ENCODE results near the gene IL1A. TPM values are rescaled to one million over a fixed set of nuclear protein-coding genes. Genes with fewer than 3 reads are reported as not detected.

IL1A gene
- total and polyA plus RNA-seq, 9 of the 15 experiments (the other 6 are each of a cell fraction or from before 2014, with no cell fraction given), result 0.03 to 0.27 (median 0.14) TPM; not detected in 2

- TF ChIP-seq TEAD4 (IDR thresholded peaks at IDR 0.05; ENCODE audit: low read length) (peak; percentile 55; the same call in 1 of the 2 replicates), TEAD4 (CRISPR knock-in tag; IDR thresholded peaks at IDR 0.05; ENCODE audit: borderline replicate concordance) (no peak), KDM1A (IDR thresholded peaks at IDR 0.05) (peak; percentile 56 to 62), NFE2 (IDR thresholded peaks at IDR 0.05; ENCODE audit: low read depth) (no peak), TAL1 (IDR thresholded peaks at IDR 0.05) (peak; percentile 36), ZC3H4 (CRISPR knock-in tag; IDR thresholded peaks at IDR 0.05; ENCODE audit: borderline replicate concordance) (no peak), ZNF780A (CRISPR knock-in tag; IDR thresholded peaks at IDR 0.05) (no peak), POLR2AphosphoS5 (IDR thresholded peaks at IDR 0.05; ENCODE audit: control insufficient read depth, insufficient read depth, low read depth, low read length) (no peak), CCAR2 (IDR thresholded peaks at IDR 0.05; ENCODE audit: low read depth, low read length) (no peak), THAP12 (CRISPR knock-in tag; IDR thresholded peaks at IDR 0.05) (no peak), ZC3H8 (IDR thresholded peaks at IDR 0.05) (no peak), ZNF134 (CRISPR knock-in tag; conservative IDR thresholded peaks at IDR 0.05) (no peak), ZNF41 (CRISPR knock-in tag; conservative IDR thresholded peaks at IDR 0.05) (no peak), ATF3 (IDR thresholded peaks at IDR 0.05) (peak; percentile 51; the same call in 1 of the 2 replicates), ATF3 (CRISPR knock-in tag; conservative IDR thresholded peaks at IDR 0.05) (no peak), SREBF1 (IDR thresholded peaks at IDR 0.05; ENCODE audit: borderline replicate concordance, low read depth, low read length) (no peak), ZNF347 (CRISPR knock-in tag; IDR thresholded peaks at IDR 0.05; ENCODE audit: low read depth) (no peak), SRSF9 (IDR thresholded peaks at IDR 0.05; ENCODE audit: borderline replicate concordance, low read depth, low read length) (no peak), ZNF707 (CRISPR knock-in tag; conservative IDR thresholded peaks at IDR 0.05) (no peak), TFAM (CRISPR knock-in tag; conservative IDR thresholded peaks at IDR 0.05) (no peak), ZNF184 (CRISPR knock-in tag; IDR thresholded peaks at IDR 0.05) (no peak), ZNF511 (CRISPR knock-in tag; IDR thresholded peaks at IDR 0.05) (no peak), JUNB (CRISPR knock-in tag; conservative IDR thresholded peaks at IDR 0.05) (no peak), CHD1 (IDR thresholded peaks at IDR 0.05; ENCODE audit: low read length) (no peak), KDM4B (IDR thresholded peaks at IDR 0.05; ENCODE audit: borderline replicate concordance in 2 of 2, low read depth in 1 of 2) (no peak)
- TF ChIP-seq, protein P1, sequence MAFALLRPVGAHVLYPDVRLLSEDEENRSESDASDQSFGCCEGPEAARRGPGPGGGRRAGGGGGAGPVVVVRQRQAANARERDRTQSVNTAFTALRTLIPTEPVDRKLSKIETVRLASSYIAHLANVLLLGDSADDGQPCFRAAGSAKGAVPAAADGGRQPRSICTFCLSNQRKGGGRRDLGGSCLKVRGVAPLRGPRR (CRISPR knock-in tag; IDR thresholded peaks at IDR 0.05), result no peak
Measured at GRCh38 chr2:112798979-112799975, 15.0 kb upstream of the IL1A start (continued).

Measured in K562 (cell line).